Esophagus muscularis mucosa (tissue), 3 donors: Measurements from ENCODE around the gene PPIAL4G.

ENCODE experiments used
- POLR2AphosphoS5 ChIP-seq, 2 donors: sonication (generic); formaldehyde crosslinking; IDR thresholded peaks; one replicate each; pipeline ENCODE4 v1.6.1; 2017; ENCODE audit warnings: antibody characterized with exemption in 2 of 2
- TF ChIP-seq, protein P1 (sequence below), 3 experiments: fragments of 200-600 bp in 2 of 3; fragments of 450-650 bp in 1 of 3; sonication (generic) in 2 of 3; IDR thresholded peaks; one replicate each; pipeline ENCODE4 v1.5.1; 2017 to 2019; ENCODE audit warnings: antibody characterized with exemption in 3 of 3, mild to moderate bottlenecking in 2 of 3, moderate library complexity in 1 of 3

DNA sequence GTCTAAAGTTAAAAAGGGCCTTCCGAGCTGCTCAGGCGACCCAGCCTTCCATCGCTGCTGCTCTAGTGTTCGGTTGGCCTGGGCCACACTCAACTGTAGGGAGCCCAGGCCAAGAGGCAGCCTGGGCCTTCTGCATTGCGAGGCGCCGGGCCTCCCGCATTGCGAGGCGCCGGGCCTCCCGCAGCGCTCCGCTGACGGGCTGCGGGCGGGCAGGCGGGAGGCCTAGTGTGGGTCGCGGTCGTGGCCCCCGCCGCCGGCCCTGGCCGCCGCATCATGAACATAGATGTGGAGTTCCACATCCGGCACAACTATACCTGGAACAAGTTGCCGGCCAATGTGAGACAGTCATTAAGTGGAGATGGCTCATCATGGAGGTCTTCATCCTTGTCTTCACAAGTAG lies 48.3 kb downstream of the PPIAL4G start:
- TF ChIP-seq POLR2AphosphoS5 (IDR thresholded peaks at IDR 0.05), result no peak
- TF ChIP-seq, protein P1, sequence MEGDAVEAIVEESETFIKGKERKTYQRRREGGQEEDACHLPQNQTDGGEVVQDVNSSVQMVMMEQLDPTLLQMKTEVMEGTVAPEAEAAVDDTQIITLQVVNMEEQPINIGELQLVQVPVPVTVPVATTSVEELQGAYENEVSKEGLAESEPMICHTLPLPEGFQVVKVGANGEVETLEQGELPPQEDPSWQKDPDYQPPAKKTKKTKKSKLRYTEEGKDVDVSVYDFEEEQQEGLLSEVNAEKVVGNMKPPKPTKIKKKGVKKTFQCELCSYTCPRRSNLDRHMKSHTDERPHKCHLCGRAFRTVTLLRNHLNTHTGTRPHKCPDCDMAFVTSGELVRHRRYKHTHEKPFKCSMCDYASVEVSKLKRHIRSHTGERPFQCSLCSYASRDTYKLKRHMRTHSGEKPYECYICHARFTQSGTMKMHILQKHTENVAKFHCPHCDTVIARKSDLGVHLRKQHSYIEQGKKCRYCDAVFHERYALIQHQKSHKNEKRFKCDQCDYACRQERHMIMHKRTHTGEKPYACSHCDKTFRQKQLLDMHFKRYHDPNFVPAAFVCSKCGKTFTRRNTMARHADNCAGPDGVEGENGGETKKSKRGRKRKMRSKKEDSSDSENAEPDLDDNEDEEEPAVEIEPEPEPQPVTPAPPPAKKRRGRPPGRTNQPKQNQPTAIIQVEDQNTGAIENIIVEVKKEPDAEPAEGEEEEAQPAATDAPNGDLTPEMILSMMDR (IDR thresholded peaks at IDR 0.05), result no peak
